ENCODE data around the gene FAH.

Gene FAH

DNA sequence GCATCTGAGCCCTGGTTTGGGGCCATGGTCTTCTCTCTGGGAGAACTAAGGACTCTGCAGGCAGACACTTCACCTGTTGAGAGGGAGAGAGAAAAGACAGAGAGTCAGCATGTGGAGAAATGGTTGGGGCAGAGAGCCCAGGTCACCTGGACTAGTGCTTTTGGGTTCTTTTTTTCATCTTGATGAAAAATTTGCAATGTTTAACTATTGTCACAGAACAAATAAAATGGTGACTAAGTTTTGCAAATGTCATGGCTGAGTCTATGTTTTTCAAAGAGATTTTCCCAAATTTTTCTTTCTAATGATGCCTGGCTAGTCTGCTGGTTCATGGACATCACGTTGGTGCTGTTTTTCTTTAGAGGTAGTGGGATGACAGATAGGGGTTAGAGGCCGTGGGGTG lies 17.8 kb downstream of the FAH start:
- ATAC-seq: no peak
- TF ChIP-seq TCF4 (CRISPR knock-in tag; IDR thresholded peaks at IDR 0.05; ENCODE audit: borderline replicate concordance) (no peak), ARNTL (CRISPR knock-in tag; IDR thresholded peaks at IDR 0.05; ENCODE audit: borderline replicate concordance, low read depth) (no peak), ZC3H10 (CRISPR knock-in tag; IDR thresholded peaks at IDR 0.05) (no peak), RARB (CRISPR knock-in tag; IDR thresholded peaks at IDR 0.05) (no peak), PATZ1 (CRISPR knock-in tag; IDR thresholded peaks at IDR 0.05; ENCODE audit: borderline replicate concordance) (no peak), ZNF565 (CRISPR knock-in tag; conservative IDR thresholded peaks at IDR 0.05; ENCODE audit: low read depth) (no peak), BACH2 (CRISPR knock-in tag; IDR thresholded peaks at IDR 0.05; ENCODE audit: borderline replicate concordance) (no peak), CREB5 (CRISPR knock-in tag; IDR thresholded peaks at IDR 0.05; ENCODE audit: low read depth) (no peak), ZFP30 (CRISPR knock-in tag; IDR thresholded peaks at IDR 0.05) (no peak), ZFP3 (CRISPR knock-in tag; IDR thresholded peaks at IDR 0.05) (no peak), SNAI2 (CRISPR knock-in tag; IDR thresholded peaks at IDR 0.05) (no peak), GLIS3 (CRISPR knock-in tag; IDR thresholded peaks at IDR 0.05) (no peak), TOX (CRISPR knock-in tag; IDR thresholded peaks at IDR 0.05; ENCODE audit: borderline replicate concordance) (no peak), OSR1 (CRISPR knock-in tag; IDR thresholded peaks at IDR 0.05) (no peak), PPARA (CRISPR knock-in tag; IDR thresholded peaks at IDR 0.05; ENCODE audit: borderline replicate concordance) (no peak), ISL1 (CRISPR knock-in tag; IDR thresholded peaks at IDR 0.05) (no peak)
- TF ChIP-seq, protein P1, sequence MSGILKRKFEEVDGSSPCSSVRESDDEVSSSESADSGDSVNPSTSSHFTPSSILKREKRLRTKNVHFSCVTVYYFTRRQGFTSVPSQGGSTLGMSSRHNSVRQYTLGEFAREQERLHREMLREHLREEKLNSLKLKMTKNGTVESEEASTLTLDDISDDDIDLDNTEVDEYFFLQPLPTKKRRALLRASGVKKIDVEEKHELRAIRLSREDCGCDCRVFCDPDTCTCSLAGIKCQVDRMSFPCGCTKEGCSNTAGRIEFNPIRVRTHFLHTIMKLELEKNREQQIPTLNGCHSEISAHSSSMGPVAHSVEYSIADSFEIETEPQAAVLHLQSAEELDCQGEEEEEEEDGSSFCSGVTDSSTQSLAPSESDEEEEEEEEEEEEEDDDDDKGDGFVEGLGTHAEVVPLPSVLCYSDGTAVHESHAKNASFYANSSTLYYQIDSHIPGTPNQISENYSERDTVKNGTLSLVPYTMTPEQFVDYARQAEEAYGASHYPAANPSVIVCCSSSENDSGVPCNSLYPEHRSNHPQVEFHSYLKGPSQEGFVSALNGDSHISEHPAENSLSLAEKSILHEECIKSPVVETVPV (CRISPR knock-in tag; IDR thresholded peaks at IDR 0.05): no peak
- TF ChIP-seq, protein P2, sequence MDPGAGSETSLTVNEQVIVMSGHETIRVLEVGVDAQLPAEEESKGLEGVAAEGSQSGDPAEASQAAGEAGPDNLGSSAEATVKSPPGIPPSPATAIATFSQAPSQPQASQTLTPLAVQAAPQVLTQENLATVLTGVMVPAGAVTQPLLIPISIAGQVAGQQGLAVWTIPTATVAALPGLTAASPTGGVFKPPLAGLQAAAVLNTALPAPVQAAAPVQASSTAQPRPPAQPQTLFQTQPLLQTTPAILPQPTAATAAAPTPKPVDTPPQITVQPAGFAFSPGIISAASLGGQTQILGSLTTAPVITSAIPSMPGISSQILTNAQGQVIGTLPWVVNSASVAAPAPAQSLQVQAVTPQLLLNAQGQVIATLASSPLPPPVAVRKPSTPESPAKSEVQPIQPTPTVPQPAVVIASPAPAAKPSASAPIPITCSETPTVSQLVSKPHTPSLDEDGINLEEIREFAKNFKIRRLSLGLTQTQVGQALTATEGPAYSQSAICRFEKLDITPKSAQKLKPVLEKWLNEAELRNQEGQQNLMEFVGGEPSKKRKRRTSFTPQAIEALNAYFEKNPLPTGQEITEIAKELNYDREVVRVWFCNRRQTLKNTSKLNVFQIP (CRISPR knock-in tag; IDR thresholded peaks at IDR 0.05; ENCODE audit: borderline replicate concordance, low read depth): no peak

DNA sequence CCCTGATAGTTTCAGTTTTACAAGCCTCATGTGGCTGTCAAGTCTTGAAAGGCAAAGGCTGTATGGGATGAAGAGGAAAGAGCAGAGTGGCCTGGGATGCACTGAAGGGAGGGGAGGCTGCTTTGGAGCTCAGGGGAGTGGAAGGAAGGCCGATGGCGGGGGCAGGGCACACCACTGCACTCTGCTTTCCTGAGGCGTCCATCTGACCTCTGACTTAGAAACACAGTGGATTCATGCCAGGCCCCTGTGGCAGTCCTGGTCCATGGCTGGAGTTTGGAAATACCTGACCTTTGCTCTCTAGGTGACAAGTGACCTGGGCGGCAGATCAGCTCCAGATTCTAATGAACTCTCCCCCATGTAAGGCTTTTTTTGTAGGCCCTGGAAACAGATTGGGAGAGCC lies 19.0 kb downstream of the FAH start:
- no peak for ATAC-seq
- TF ChIP-seq ISL1 (CRISPR knock-in tag; IDR thresholded peaks at IDR 0.05): no peak
- no peak for TF ChIP-seq GLIS3 (CRISPR knock-in tag; IDR thresholded peaks at IDR 0.05)
- no peak for TF ChIP-seq BACH2 (CRISPR knock-in tag; IDR thresholded peaks at IDR 0.05; ENCODE audit: borderline replicate concordance)
- TF ChIP-seq ZFP3 (CRISPR knock-in tag; IDR thresholded peaks at IDR 0.05): no peak
- TF ChIP-seq, protein P1 (CRISPR knock-in tag; IDR thresholded peaks at IDR 0.05): no peak
- TF ChIP-seq TCF4 (CRISPR knock-in tag; IDR thresholded peaks at IDR 0.05; ENCODE audit: borderline replicate concordance): no peak
- TF ChIP-seq CSDC2 (CRISPR knock-in tag; IDR thresholded peaks at IDR 0.05): no peak
- no peak for TF ChIP-seq ZNF565 (CRISPR knock-in tag; conservative IDR thresholded peaks at IDR 0.05; ENCODE audit: low read depth)
- no peak for TF ChIP-seq TSHZ2 (CRISPR knock-in tag; IDR thresholded peaks at IDR 0.05)
- TF ChIP-seq SNAI2 (CRISPR knock-in tag; IDR thresholded peaks at IDR 0.05): no peak
- TF ChIP-seq ZC3H10 (CRISPR knock-in tag; IDR thresholded peaks at IDR 0.05): no peak
- no peak for TF ChIP-seq RARB (CRISPR knock-in tag; IDR thresholded peaks at IDR 0.05)
- TF ChIP-seq ARNTL (CRISPR knock-in tag; IDR thresholded peaks at IDR 0.05; ENCODE audit: borderline replicate concordance, low read depth): no peak
- no peak for TF ChIP-seq ZFP30 (CRISPR knock-in tag; IDR thresholded peaks at IDR 0.05)
- TF ChIP-seq OSR1 (CRISPR knock-in tag; IDR thresholded peaks at IDR 0.05): no peak
- TF ChIP-seq CREB5 (CRISPR knock-in tag; IDR thresholded peaks at IDR 0.05; ENCODE audit: low read depth): no peak
- TF ChIP-seq, protein P2 (CRISPR knock-in tag; IDR thresholded peaks at IDR 0.05; ENCODE audit: borderline replicate concordance, low read depth): no peak
- TF ChIP-seq ZNF70 (CRISPR knock-in tag; IDR thresholded peaks at IDR 0.05): no peak
- TF ChIP-seq PPARA (CRISPR knock-in tag; IDR thresholded peaks at IDR 0.05; ENCODE audit: borderline replicate concordance): no peak
